Kidney epithelial cell (primary cell): ENCODE measurements around the gene PPM1M. TPM values are rescaled to one million over a fixed set of nuclear protein-coding genes. Genes with fewer than 3 reads are reported as not detected.

ENCODE experiments used
- DNase-seq: peaks from one replicate; pipeline ENCODE4 v3.0.0-alpha.2; 2010; ENCODE audit warnings: low read depth
- H3K27me3 ChIP-seq: 2 replicates; pipeline ENCODE4 v1.6.0; 2011; ENCODE audit warnings: low read length; ENCODE audit not compliant: control insufficient read depth, insufficient read depth
- H3K36me3 ChIP-seq: 2 replicates; pipeline ENCODE4 v1.5.1; 2011; ENCODE audit warnings: low read length; ENCODE audit not compliant: control insufficient read depth, insufficient read depth
- H3K4me3 ChIP-seq: 2 replicates; pipeline ENCODE4 v1.5.1; 2011; ENCODE audit warnings: low read depth, mild to moderate bottlenecking, control low read depth, low read length
- total RNA-seq: library from RNA; depleted of rRNA; stranded (reverse); fragments of >200 nt; gene quantifications from 2 replicates; pipeline ENCODE4 v1.2.3, GENCODE V29; 2015
- TF ChIP-seq, protein P1 (sequence below): IDR thresholded peaks from 2 replicates; pipeline ENCODE4 v1.5.1; 2011; ENCODE audit warnings: mild to moderate bottlenecking, moderate library complexity, low read length, control low read depth, inconsistent platforms; ENCODE audit not compliant: insufficient read depth, poor library complexity, severe bottlenecking

Gene PPM1M
- total RNA-seq = 6.1 and 8.8 TPM in 2 replicates

GRCh38 chr3:52245322-52246263, at the start of gene PPM1M:
TSS of gene PPM1M (plus strand) at chr3:52245759. CDS start at chr3:52245825, 66 bp downstream.
- TF ChIP-seq, protein P1, sequence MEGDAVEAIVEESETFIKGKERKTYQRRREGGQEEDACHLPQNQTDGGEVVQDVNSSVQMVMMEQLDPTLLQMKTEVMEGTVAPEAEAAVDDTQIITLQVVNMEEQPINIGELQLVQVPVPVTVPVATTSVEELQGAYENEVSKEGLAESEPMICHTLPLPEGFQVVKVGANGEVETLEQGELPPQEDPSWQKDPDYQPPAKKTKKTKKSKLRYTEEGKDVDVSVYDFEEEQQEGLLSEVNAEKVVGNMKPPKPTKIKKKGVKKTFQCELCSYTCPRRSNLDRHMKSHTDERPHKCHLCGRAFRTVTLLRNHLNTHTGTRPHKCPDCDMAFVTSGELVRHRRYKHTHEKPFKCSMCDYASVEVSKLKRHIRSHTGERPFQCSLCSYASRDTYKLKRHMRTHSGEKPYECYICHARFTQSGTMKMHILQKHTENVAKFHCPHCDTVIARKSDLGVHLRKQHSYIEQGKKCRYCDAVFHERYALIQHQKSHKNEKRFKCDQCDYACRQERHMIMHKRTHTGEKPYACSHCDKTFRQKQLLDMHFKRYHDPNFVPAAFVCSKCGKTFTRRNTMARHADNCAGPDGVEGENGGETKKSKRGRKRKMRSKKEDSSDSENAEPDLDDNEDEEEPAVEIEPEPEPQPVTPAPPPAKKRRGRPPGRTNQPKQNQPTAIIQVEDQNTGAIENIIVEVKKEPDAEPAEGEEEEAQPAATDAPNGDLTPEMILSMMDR = no peak
- no peak for DNase-seq
- H3K4me3 ChIP-seq = peak within 1 kb of the TSS; percentile 29
- no peaks in the 10 kb centered on the region for H3K27me3 ChIP-seq
- no peaks in the 10 kb centered on the region for H3K36me3 ChIP-seq

- H3K4me3 ChIP-seq = no peak overlapping the region
- H3K27me3 ChIP-seq = no peaks in the 10 kb centered on the region
- TF ChIP-seq, protein P1 = no peak
- no peaks in the 10 kb centered on the region for H3K36me3 ChIP-seq
- DNase-seq = no peak
Measured at GRCh38 chr3:52195823-52196331, 49.7 kb upstream of the PPM1M start.

DNA sequence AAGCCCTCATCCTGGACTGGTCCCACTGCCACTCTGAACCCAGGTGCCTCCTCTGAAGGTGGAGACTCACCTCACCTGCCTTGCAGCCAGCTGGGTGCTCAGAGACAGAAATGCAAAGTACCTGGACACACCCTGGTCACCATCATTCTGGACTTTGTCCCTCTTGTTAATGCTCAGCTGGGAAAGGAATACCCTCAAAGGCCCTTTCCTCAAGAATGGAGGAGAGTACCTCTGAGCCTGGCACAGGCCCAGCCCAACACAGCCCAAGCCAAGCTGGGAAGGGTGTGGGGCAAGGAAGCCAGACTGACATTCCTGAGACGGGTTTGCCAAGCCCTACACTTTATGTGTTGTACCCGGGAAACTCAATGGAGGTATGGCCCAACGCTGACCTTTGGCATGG, 48.6 kb upstream of the PPM1M start:
- H3K27me3 ChIP-seq = no peaks in the 10 kb centered on the region
- DNase-seq = no peak
- TF ChIP-seq, protein P1 = no peak
- H3K36me3 ChIP-seq = no peaks in the 10 kb centered on the region
- no peak overlapping the region for H3K4me3 ChIP-seq

DNA sequence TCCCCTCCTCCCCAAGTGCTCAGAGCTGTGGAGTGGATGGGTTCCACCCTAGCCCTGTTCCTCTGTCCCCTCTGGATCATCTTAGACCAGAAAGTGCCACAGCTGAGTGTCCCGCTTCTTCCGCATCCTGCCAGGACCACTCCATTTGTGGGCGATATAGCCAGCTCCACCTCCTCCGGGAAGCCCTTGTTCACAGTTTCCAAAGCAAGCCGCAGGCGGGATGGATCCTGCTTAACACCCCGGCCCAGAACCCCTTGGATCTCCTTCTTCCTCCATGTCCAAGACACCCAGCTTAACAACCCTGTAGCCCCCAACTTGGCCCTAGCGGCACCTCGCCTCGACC, 48.1 kb upstream of the PPM1M start:
- H3K27me3 ChIP-seq = no peaks in the 10 kb centered on the region
- peaks cover 2% of the 10 kb centered on the region for H3K36me3 ChIP-seq
- H3K4me3 ChIP-seq = peak overlapping the region; percentile 68
- DNase-seq = no peak
- TF ChIP-seq, protein P1 = no peak

GRCh38 chr3:52197842-52198625, 47.5 kb upstream of the PPM1M start, which contains the start of gene ALAS1:
TSS of gene ALAS1 (plus strand) at chr3:52198160. CDS start at chr3:52199242, 1,082 bp downstream.
- DNase-seq = peak; percentile 51
- H3K36me3 ChIP-seq = peaks cover 3% of the 10 kb centered on the region
- peak within 1 kb of the TSS; percentile 68 for H3K4me3 ChIP-seq
- TF ChIP-seq, protein P1 = no peak
- H3K27me3 ChIP-seq = no peaks in the 10 kb centered on the region
